Measurements from ENCODE around the gene TTLL9.

- no peak for TF ChIP-seq CTCF (IDR thresholded peaks at IDR 0.05; ENCODE audit: low read depth, low read length, missing input control)
- no peak for TF ChIP-seq ZBTB33 (IDR thresholded peaks at IDR 0.05)
- no peak for TF ChIP-seq JUND (IDR thresholded peaks at IDR 0.05)
- TF ChIP-seq, protein P1, sequence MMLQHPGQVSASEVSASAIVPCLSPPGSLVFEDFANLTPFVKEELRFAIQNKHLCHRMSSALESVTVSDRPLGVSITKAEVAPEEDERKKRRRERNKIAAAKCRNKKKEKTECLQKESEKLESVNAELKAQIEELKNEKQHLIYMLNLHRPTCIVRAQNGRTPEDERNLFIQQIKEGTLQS (IDR thresholded peaks at IDR 0.05): no peak
- no peak for TF ChIP-seq SP1 (IDR thresholded peaks at IDR 0.05)
- TF ChIP-seq GABPA (IDR thresholded peaks at IDR 0.05 in 1 of 2, conservative IDR thresholded peaks at IDR 0.05 in 1 of 2): no peak
- TF ChIP-seq TAF1 (conservative IDR thresholded peaks at IDR 0.05): no peak
- TF ChIP-seq RXRA (IDR thresholded peaks at IDR 0.05): no peak
- TF ChIP-seq, protein P2, sequence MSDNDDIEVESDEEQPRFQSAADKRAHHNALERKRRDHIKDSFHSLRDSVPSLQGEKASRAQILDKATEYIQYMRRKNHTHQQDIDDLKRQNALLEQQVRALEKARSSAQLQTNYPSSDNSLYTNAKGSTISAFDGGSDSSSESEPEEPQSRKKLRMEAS (IDR thresholded peaks at IDR 0.05): no peak
- TF ChIP-seq FOXA1 (IDR thresholded peaks at IDR 0.05): no peak
- TF ChIP-seq, protein P3, sequence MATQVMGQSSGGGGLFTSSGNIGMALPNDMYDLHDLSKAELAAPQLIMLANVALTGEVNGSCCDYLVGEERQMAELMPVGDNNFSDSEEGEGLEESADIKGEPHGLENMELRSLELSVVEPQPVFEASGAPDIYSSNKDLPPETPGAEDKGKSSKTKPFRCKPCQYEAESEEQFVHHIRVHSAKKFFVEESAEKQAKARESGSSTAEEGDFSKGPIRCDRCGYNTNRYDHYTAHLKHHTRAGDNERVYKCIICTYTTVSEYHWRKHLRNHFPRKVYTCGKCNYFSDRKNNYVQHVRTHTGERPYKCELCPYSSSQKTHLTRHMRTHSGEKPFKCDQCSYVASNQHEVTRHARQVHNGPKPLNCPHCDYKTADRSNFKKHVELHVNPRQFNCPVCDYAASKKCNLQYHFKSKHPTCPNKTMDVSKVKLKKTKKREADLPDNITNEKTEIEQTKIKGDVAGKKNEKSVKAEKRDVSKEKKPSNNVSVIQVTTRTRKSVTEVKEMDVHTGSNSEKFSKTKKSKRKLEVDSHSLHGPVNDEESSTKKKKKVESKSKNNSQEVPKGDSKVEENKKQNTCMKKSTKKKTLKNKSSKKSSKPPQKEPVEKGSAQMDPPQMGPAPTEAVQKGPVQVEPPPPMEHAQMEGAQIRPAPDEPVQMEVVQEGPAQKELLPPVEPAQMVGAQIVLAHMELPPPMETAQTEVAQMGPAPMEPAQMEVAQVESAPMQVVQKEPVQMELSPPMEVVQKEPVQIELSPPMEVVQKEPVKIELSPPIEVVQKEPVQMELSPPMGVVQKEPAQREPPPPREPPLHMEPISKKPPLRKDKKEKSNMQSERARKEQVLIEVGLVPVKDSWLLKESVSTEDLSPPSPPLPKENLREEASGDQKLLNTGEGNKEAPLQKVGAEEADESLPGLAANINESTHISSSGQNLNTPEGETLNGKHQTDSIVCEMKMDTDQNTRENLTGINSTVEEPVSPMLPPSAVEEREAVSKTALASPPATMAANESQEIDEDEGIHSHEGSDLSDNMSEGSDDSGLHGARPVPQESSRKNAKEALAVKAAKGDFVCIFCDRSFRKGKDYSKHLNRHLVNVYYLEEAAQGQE (IDR thresholded peaks at IDR 0.05): no peak
- no peak for TF ChIP-seq RAD21 (IDR thresholded peaks at IDR 0.05)
Observed at GRCh38 chr20:31831771-31832306, 38.6 kb upstream of the TTLL9 start.
